ENCODE results near the gene ABCD1.
"Not testable (repeated sequence)": the region's sequence is repeated elsewhere in the genome, so short reads cannot be mapped to it uniquely, and the experiment has no call there.

The ABCD1 gene

DNA sequence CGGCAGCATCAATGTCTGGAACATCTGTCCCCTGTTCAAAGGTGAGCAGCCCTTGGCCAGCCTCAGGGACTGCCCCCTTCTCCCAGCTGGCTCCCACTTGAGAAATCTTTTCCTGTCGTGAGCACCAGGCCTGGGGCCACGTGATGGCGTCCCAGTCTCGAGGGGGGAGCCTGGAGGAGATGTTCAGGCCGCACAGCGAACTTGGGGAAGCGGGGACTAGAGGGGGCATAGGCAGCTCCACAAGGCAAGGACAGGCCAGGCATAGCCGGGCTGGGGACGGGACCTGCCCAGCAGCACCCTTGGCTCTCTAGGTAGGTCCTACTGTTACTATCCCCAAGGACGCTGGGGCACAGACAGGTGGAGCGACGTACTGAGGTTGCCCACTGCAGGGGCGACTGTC lies 34.2 kb upstream of the ABCD1 start:
- H3K79me2 ChIP-seq (ENCODE audit: control insufficient read depth, insufficient read depth, low read length, poor library complexity), result no peaks in the 10 kb centered on the region
- no peak overlapping the region for H2BK12ac ChIP-seq (ENCODE audit: low read length)
- H3K23ac ChIP-seq (ENCODE audit: low read length), result no peak overlapping the region
- no peak overlapping the region for H3K4me3 ChIP-seq (ENCODE audit: low read depth, low read length)
- no peak overlapping the region for H2BK120ac ChIP-seq (ENCODE audit: insufficient read depth, low read length, poor library complexity)
- H3K27ac ChIP-seq (ENCODE audit: low read depth, low read length), result no peak overlapping the region
- peaks cover 2% of the 10 kb centered on the region for H3K9me3 ChIP-seq (ENCODE audit: insufficient read depth, low read depth, low read length)
- no peaks in the 10 kb centered on the region for H3K27me3 ChIP-seq (ENCODE audit: insufficient read depth, low read length)
- no peak for DNase-seq
- H4K91ac ChIP-seq (ENCODE audit: low read depth, low read length), result no peak overlapping the region
- H3K36me3 ChIP-seq (ENCODE audit: control insufficient read depth in 1 of 2, insufficient read depth in 2 of 2, low read length in 2 of 2), result peaks cover 5 to 14% of the 10 kb centered on the region in 2 experiments
- H3K14ac ChIP-seq (ENCODE audit: low read length), result no peak overlapping the region
- WGBS (ENCODE audit: extremely low coverage, insufficient coverage, insufficient read length), result no CpG with 5 or more reads among the region's 14 CpGs
- no peak overlapping the region for H2BK5ac ChIP-seq (ENCODE audit: low read depth, low read length, poor library complexity)
- H3K4me1 ChIP-seq (ENCODE audit: control insufficient read depth in 1 of 2, insufficient read depth in 2 of 2, low read length in 2 of 2), result peaks cover 11 to 17% of the 10 kb centered on the region in 2 experiments
- no peak overlapping the region for H3K4me2 ChIP-seq (ENCODE audit: low read length)
- no peak overlapping the region for H2AFZ ChIP-seq (ENCODE audit: insufficient read depth, low read length, poor library complexity)
- no peak overlapping the region for H3K18ac ChIP-seq (ENCODE audit: low read length)
- H3K79me1 ChIP-seq (ENCODE audit: low read length), result peaks cover 3% of the 10 kb centered on the region
- no peak overlapping the region for H3K4ac ChIP-seq (ENCODE audit: low read depth, low read length)
- H4K12ac ChIP-seq (ENCODE audit: low read depth, low read length), result no peak overlapping the region
- H2AK5ac ChIP-seq (ENCODE audit: low read length), result no peak overlapping the region
- no peak overlapping the region for H4K8ac ChIP-seq (ENCODE audit: low read depth, low read length)
- no peak overlapping the region for H3K9ac ChIP-seq (ENCODE audit: low read length)

DNA sequence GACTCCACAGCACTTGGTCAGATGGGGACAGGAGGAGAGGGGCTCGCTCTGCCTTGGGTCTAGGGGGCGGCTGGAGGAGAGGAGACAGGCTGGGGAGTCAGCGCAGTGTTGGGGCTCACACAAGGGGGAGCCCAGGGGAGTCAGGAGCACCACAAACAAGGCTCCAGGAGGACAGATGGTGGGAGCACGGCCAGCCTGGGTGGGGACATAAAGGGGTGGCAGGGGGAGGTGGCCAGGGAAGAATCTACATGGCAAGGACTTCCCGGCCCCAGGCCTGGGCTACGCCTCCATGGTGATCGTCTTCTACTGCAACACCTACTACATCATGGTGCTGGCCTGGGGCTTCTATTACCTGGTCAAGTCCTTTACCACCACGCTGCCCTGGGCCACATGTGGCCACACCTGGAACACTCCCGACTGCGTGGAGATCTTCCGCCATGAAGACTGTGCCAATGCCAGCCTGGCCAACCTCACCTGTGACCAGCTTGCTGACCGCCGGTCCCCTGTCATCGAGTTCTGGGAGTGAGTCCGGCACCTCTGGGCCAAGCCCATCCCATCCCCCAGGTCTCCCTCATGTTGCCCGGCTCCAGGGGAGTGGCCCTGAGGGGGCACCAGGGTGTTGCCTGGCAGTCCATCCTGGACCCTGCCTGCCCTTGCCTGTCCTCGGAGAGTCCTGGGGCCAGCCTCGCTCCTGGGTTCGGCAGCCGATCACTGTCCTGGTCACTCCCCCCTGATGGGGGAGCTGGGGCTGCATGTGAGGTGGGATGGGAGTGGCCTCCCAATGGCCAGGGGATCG lies 33.4 kb upstream of the ABCD1 start:
- not testable (repeated sequence) for H2BK5ac ChIP-seq (ENCODE audit: low read depth, low read length, poor library complexity); H2AK5ac ChIP-seq (ENCODE audit: low read length); H3K4me3 ChIP-seq (ENCODE audit: low read depth, low read length); H3K79me1 ChIP-seq (ENCODE audit: low read length); H3K27me3 ChIP-seq (ENCODE audit: insufficient read depth, low read length); H3K27ac ChIP-seq (ENCODE audit: low read depth, low read length); DNase-seq; H3K9me3 ChIP-seq (ENCODE audit: insufficient read depth, low read depth, low read length); H4K91ac ChIP-seq (ENCODE audit: low read depth, low read length); H4K8ac ChIP-seq (ENCODE audit: low read depth, low read length); H3K4me1 ChIP-seq (ENCODE audit: control insufficient read depth in 1 of 2, insufficient read depth in 2 of 2, low read length in 2 of 2); H3K79me2 ChIP-seq (ENCODE audit: control insufficient read depth, insufficient read depth, low read length, poor library complexity); H3K14ac ChIP-seq (ENCODE audit: low read length); H2BK120ac ChIP-seq (ENCODE audit: insufficient read depth, low read length, poor library complexity); H2BK12ac ChIP-seq (ENCODE audit: low read length); H3K18ac ChIP-seq (ENCODE audit: low read length); H2AFZ ChIP-seq (ENCODE audit: insufficient read depth, low read length, poor library complexity); H4K12ac ChIP-seq (ENCODE audit: low read depth, low read length); H3K9ac ChIP-seq (ENCODE audit: low read length); H3K4ac ChIP-seq (ENCODE audit: low read depth, low read length); H3K23ac ChIP-seq (ENCODE audit: low read length); H3K4me2 ChIP-seq (ENCODE audit: low read length)
- WGBS (ENCODE audit: extremely low coverage, insufficient coverage, insufficient read length), result no CpG with 5 or more reads among the region's 21 CpGs
- peaks cover 9 to 18% of the 10 kb centered on the region in 2 experiments for H3K36me3 ChIP-seq (ENCODE audit: control insufficient read depth in 1 of 2, insufficient read depth in 2 of 2, low read length in 2 of 2)

DNA sequence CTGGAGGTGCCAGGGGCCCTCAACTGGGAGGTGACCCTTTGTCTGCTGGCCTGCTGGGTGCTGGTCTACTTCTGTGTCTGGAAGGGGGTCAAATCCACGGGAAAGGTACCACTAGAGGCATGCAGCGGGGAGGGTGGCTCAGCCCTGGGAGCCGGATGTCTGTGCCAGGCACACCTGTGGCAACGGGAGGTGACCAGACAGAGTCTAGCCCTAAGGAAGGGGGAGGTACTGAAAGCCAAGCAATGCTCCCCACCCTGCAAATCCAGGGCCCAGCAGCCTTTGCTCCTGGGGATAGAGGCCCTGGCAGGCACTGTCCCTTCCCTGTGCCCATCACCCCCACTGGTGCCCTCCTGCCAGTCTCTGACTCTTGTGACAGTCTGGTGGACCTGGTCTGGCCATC lies 32.7 kb upstream of the ABCD1 start:
- no peak for DNase-seq
- no peak overlapping the region for H4K12ac ChIP-seq (ENCODE audit: low read depth, low read length)
- H2AFZ ChIP-seq (ENCODE audit: insufficient read depth, low read length, poor library complexity), result no peak overlapping the region
- no peak overlapping the region for H3K18ac ChIP-seq (ENCODE audit: low read length)
- H4K8ac ChIP-seq (ENCODE audit: low read depth, low read length), result no peak overlapping the region
- peaks cover 3% of the 10 kb centered on the region for H3K79me1 ChIP-seq (ENCODE audit: low read length)
- H2BK120ac ChIP-seq (ENCODE audit: insufficient read depth, low read length, poor library complexity), result no peak overlapping the region
- no peak overlapping the region for H3K4me2 ChIP-seq (ENCODE audit: low read length)
- no peak overlapping the region for H4K91ac ChIP-seq (ENCODE audit: low read depth, low read length)
- H3K27ac ChIP-seq (ENCODE audit: low read depth, low read length), result no peak overlapping the region
- H3K4me3 ChIP-seq (ENCODE audit: low read depth, low read length), result no peak overlapping the region
- H3K36me3 ChIP-seq (ENCODE audit: control insufficient read depth in 1 of 2, insufficient read depth in 2 of 2, low read length in 2 of 2), result peaks cover 12 to 23% of the 10 kb centered on the region in 2 experiments
- no peak overlapping the region for H3K4ac ChIP-seq (ENCODE audit: low read depth, low read length)
- no CpG with 5 or more reads among the region's 4 CpGs for WGBS (ENCODE audit: extremely low coverage, insufficient coverage, insufficient read length)
- no peaks in the 10 kb centered on the region for H3K79me2 ChIP-seq (ENCODE audit: control insufficient read depth, insufficient read depth, low read length, poor library complexity)
- no peak overlapping the region for H3K23ac ChIP-seq (ENCODE audit: low read length)
- H3K27me3 ChIP-seq (ENCODE audit: insufficient read depth, low read length), result no peaks in the 10 kb centered on the region
- H2AK5ac ChIP-seq (ENCODE audit: low read length), result no peak overlapping the region
- H3K9ac ChIP-seq (ENCODE audit: low read length), result no peak overlapping the region
- no peak overlapping the region for H2BK12ac ChIP-seq (ENCODE audit: low read length)
- no peak overlapping the region for H2BK5ac ChIP-seq (ENCODE audit: low read depth, low read length, poor library complexity)
- peaks cover 2% of the 10 kb centered on the region for H3K9me3 ChIP-seq (ENCODE audit: insufficient read depth, low read depth, low read length)
- no peak overlapping the region for H3K14ac ChIP-seq (ENCODE audit: low read length)
- H3K4me1 ChIP-seq (ENCODE audit: control insufficient read depth in 1 of 2, insufficient read depth in 2 of 2, low read length in 2 of 2), result peaks cover 3% of the 10 kb centered on the region in 2 experiments

DNA sequence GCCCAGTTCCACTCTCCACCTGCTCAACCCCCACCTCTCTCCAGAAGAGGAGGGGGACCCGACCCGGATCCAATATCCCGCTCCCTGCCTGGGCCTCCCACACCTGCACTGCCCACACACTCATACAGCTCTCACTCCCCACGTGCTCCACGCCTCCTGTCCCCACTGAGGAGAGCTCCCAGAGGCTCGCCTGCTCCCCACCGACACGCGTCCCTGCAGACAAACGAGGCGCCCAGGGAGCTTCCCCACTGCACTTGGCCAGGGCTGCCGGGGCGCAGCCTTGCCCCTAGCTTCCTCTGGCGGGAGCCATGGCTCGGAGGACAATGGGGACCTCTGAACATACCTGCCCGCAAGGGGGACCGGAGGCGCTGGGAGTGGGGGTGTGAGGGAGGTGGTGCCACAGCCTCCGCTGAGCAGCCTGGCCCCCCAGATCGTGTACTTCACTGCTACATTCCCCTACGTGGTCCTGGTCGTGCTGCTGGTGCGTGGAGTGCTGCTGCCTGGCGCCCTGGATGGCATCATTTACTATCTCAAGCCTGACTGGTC lies 32.0 kb upstream of the ABCD1 start:
- H3K4me2 ChIP-seq (ENCODE audit: low read length), result no peak overlapping the region
- no peak for DNase-seq
- H2BK5ac ChIP-seq (ENCODE audit: low read depth, low read length, poor library complexity), result no peak overlapping the region
- H3K79me2 ChIP-seq (ENCODE audit: control insufficient read depth, insufficient read depth, low read length, poor library complexity), result no peaks in the 10 kb centered on the region
- no peak overlapping the region for H2AFZ ChIP-seq (ENCODE audit: insufficient read depth, low read length, poor library complexity)
- no peak overlapping the region for H3K9ac ChIP-seq (ENCODE audit: low read length)
- WGBS (ENCODE audit: extremely low coverage, insufficient coverage, insufficient read length), result no CpG with 5 or more reads among the region's 24 CpGs
- H2BK120ac ChIP-seq (ENCODE audit: insufficient read depth, low read length, poor library complexity), result no peak overlapping the region
- no peak overlapping the region for H3K14ac ChIP-seq (ENCODE audit: low read length)
- H2AK5ac ChIP-seq (ENCODE audit: low read length), result no peak overlapping the region
- H3K18ac ChIP-seq (ENCODE audit: low read length), result no peak overlapping the region
- H4K12ac ChIP-seq (ENCODE audit: low read depth, low read length), result no peak overlapping the region
- H3K36me3 ChIP-seq (ENCODE audit: control insufficient read depth in 1 of 2, insufficient read depth in 2 of 2, low read length in 2 of 2), result peaks cover 16 to 28% of the 10 kb centered on the region in 2 experiments
- H4K91ac ChIP-seq (ENCODE audit: low read depth, low read length), result no peak overlapping the region
- peaks cover 2% of the 10 kb centered on the region for H3K9me3 ChIP-seq (ENCODE audit: insufficient read depth, low read depth, low read length)
- no peak overlapping the region for H4K8ac ChIP-seq (ENCODE audit: low read depth, low read length)
- H3K4me3 ChIP-seq (ENCODE audit: low read depth, low read length), result no peak overlapping the region
- no peaks in the 10 kb centered on the region for H3K27me3 ChIP-seq (ENCODE audit: insufficient read depth, low read length)
- no peak overlapping the region for H3K27ac ChIP-seq (ENCODE audit: low read depth, low read length)
- H3K79me1 ChIP-seq (ENCODE audit: low read length), result no peaks in the 10 kb centered on the region
- H3K23ac ChIP-seq (ENCODE audit: low read length), result no peak overlapping the region
- no peaks in the 10 kb centered on the region for H3K4me1 ChIP-seq (ENCODE audit: control insufficient read depth in 1 of 2, insufficient read depth in 2 of 2, low read length in 2 of 2)
- H2BK12ac ChIP-seq (ENCODE audit: low read length), result no peak overlapping the region
- H3K4ac ChIP-seq (ENCODE audit: low read depth, low read length), result no peak overlapping the region

Data from trophoblast cell (in vitro differentiated cells and primary cell).